ENCODE measurements around the gene PTPN22.

Gene PTPN22

DNA sequence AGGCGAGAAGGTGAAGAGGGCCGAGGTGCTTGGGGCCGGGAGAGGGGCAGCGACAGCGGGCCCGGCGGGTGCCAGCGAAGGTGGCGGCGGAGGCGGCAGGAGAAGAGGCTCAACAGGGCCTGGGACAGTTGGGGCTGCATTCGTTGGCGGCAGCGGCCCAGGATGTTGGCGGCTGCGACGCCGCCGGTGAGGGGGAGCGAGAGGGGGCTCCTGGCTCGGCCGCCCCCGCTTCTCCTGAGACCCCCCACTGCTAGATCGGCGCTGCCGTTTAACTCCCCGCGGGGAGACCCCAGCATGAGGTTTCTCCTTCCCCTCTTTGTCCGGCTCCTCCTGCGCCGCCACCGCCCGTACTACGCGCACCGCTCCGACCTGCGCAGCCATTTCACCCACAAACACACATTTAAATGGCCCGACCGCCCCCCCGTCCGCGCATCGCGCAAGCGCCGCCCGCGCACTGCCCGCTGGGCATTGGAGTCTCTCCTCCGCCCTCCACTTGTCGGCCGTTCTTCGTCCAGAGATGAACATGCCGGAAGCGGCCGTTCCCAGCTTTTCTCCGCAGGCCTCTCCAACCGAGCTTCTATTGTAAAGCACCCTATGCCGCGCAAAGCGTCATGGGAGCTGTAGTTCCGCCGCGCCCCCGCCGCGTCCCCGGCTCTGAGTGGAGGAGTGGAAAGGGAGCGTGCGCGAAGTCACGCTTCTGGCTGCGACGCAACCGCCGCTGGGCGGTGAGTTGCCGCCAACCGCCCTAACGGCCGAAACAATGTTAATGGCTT lies 59.4 kb downstream of the PTPN22 start, which contains the start of gene RSBN1:
TSS of gene RSBN1 (minus strand) at position 589 of the 773 bp plus-strand sequence. CDS start at position 525, 64 bp downstream.
- peak; percentile 98 to 99 for DNase-seq (ENCODE audit: low spot score in 2 of 2)
- no peaks in the 10 kb centered on the region for H3K9me3 ChIP-seq
- H3K4me3 ChIP-seq = peak within 1 kb of the TSS; percentile 83
- peaks cover 16% of the 10 kb centered on the region for H3K4me1 ChIP-seq
- in situ Hi-C loops (cut with MboI; ENCODE audit: low sequenced_read_pairs) = no loop called here
- H3K36me3 ChIP-seq (replicated peaks) = no peaks in the 10 kb centered on the region
- H3K27me3 ChIP-seq (ENCODE audit: low read depth) = no peaks in the 10 kb centered on the region

DNA sequence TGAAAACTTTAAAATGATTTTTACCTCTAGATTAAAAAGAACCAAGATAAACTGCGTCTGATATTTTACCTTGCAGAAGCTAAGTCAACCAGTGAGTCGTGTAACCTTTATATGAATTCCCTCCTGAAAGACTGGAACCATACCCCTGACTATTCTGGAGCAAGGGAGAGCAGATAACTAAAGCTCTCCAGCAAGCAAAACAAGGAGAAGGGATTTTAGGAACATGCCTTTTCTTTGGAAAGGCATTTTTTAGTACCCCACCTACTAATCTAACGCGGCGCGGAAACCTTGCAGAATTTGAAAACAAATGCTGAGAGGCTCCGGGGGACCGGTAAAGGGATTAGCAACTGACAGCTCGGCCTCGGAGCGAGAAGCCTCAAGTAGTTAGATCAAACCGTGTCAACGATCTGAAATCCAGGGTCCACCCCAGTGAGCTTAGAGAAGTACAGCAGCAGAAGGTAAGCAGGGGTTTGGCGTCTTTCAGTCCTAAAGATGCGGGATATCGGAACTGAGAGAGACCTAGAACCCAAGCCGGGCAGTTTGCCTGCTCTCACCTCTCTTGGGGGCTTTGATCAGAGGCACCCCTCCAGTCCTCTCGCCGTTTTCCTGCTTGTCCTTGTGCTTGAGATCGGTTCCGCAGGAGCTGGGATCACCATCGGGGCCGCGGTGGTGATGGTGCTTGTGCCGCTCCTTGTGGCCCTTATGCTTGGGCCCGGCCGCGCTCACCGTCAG lies 60.2 kb downstream of the PTPN22 start:
- Histone ChIP-seq H3K36me3 (replicated peaks) (no peaks in the 10 kb centered on the region), H3K9me3 (no peaks in the 10 kb centered on the region), H3K4me3 (peak overlapping the region; percentile 83), H3K27me3 (ENCODE audit: low read depth) (no peaks in the 10 kb centered on the region), H3K4me1 (peaks cover 16% of the 10 kb centered on the region)
- in situ Hi-C loops (cut with MboI; ENCODE audit: low sequenced_read_pairs) = no loop called here
- peak; percentile 35 to 56 for DNase-seq (ENCODE audit: low spot score in 2 of 2)

DNA sequence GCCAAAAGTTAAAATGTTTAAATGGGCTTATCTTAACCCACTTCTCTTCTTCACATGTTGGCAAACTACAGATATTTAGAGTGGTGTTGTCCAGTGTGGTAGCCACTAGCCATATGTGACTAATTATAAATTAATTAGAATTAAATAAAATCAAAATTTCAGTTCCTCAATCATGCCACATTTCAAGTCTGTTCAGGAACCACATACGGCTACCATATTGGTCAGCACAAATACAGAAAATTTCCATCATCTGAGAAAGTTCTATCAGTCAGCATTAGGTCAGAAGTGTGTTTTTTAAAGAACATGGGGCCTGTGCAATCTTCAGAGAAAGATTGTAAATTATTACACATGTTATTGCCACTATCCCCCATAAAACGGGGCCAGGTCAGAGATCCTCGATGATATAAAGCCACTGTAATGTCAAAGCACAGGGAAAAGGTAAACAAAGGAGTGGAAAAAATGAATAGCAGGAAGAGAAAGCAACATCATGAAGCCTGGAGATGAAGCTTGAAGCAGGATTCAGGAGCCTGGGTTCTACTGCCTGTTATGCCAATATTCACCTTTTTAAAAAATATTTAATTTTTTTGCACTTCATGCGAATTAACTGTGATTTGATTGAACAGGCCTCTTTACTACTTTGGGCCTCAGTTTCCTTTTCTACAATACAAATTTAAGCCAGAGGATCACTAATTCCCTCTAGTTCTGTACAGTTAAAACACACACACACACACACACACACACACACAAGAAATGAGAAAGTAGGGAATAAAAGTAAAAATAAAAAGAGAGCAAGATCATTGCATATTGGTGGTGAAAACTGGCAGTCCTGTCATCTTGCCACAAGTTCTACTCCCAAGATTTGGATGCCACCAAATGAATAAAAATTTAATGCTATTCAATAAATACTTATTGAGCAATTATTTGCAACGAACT lies 61.6 kb downstream of the PTPN22 start:
- no peaks in the 10 kb centered on the region for H3K36me3 ChIP-seq (replicated peaks)

DNA sequence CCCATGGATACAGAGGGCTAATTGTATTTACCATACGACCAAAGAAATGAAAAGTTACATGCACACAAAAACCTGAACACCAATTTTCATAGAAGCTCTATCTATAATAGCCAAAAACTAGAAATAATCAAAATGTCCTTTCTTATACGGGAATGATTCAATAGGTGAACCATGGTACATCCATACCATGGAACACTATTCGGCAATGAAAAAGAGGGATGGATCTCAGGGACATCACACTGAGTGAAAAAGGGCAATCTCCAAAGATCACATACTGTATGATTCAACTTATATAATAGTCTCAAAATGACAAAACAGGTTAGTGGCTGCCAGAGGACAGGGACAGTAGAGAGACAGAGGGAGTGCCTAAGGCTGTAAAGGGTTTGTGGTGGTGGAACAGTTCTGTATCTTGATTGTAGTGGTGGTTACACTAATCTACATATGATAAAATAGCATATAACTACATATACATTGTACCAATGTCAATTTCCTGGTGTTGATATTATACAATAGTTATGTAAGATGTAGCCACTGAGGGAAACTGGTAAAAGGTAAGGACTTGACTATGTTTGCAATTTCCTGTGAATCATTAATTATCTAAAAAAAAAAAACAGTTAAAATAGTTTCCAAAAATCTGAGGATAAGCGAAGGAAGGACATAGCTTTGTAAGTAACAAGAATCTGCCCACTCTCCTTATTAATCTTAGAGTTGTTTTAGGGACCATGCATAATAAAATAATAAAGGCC lies 62.9 kb downstream of the PTPN22 start:
- no peak overlapping the region for H3K4me3 ChIP-seq
- no peaks in the 10 kb centered on the region for H3K9me3 ChIP-seq
- H3K4me1 ChIP-seq = peaks cover 16% of the 10 kb centered on the region
- DNase-seq (ENCODE audit: low spot score in 2 of 2) = no peak
- no peaks in the 10 kb centered on the region for H3K27me3 ChIP-seq (ENCODE audit: low read depth)
- no peaks in the 10 kb centered on the region for H3K36me3 ChIP-seq (replicated peaks)
- in situ Hi-C loops (cut with MboI; ENCODE audit: low sequenced_read_pairs) = no loop called here

More for the DNA sequence above, 61.6 kb downstream of the PTPN22 start:
- Histone ChIP-seq H3K4me3 (peak overlapping the region; percentile 83), H3K4me1 (peaks cover 16% of the 10 kb centered on the region), H3K9me3 (no peaks in the 10 kb centered on the region), H3K27me3 (ENCODE audit: low read depth) (no peaks in the 10 kb centered on the region)
- peak in 1 of 2 experiments; percentile 36 for DNase-seq (ENCODE audit: low spot score in 2 of 2)
- in situ Hi-C loops (cut with MboI; ENCODE audit: low sequenced_read_pairs) = no loop called here

- H3K27me3 ChIP-seq (ENCODE audit: low read depth) = no peaks in the 10 kb centered on the region
- no peak overlapping the region for H3K4me3 ChIP-seq
- H3K36me3 ChIP-seq (replicated peaks) = no peaks in the 10 kb centered on the region
- in situ Hi-C loops (cut with MboI; ENCODE audit: low sequenced_read_pairs) = no loop called here
- DNase-seq (ENCODE audit: low spot score in 2 of 2) = no peak
- H3K4me1 ChIP-seq = peaks cover 14% of the 10 kb centered on the region
- H3K9me3 ChIP-seq = no peaks in the 10 kb centered on the region
Observed at GRCh38 chr1:113805639-113806038, 65.9 kb downstream of the PTPN22 start.

DNA sequence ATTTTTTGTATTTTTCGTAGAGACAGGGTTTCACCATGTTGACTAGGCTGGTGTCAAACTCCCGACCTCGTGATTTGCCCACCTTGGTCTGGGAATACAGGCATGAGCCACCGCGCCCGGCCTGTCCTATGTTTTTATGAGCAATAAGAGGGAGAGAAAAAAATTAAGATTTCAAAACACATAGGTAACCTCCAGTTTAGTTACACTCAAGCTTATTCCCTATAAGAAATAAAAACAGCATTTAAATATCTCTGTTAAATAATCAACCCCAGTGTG lies 66.3 kb downstream of the PTPN22 start:
- Histone ChIP-seq H3K4me3 (no peak overlapping the region), H3K9me3 (no peaks in the 10 kb centered on the region), H3K27me3 (ENCODE audit: low read depth) (no peaks in the 10 kb centered on the region), H3K4me1 (peaks cover 11% of the 10 kb centered on the region), H3K36me3 (replicated peaks) (no peaks in the 10 kb centered on the region)
- in situ Hi-C loops (cut with MboI; ENCODE audit: low sequenced_read_pairs) = no loop called here
- DNase-seq (ENCODE audit: low spot score in 2 of 2) = no peak

DNA sequence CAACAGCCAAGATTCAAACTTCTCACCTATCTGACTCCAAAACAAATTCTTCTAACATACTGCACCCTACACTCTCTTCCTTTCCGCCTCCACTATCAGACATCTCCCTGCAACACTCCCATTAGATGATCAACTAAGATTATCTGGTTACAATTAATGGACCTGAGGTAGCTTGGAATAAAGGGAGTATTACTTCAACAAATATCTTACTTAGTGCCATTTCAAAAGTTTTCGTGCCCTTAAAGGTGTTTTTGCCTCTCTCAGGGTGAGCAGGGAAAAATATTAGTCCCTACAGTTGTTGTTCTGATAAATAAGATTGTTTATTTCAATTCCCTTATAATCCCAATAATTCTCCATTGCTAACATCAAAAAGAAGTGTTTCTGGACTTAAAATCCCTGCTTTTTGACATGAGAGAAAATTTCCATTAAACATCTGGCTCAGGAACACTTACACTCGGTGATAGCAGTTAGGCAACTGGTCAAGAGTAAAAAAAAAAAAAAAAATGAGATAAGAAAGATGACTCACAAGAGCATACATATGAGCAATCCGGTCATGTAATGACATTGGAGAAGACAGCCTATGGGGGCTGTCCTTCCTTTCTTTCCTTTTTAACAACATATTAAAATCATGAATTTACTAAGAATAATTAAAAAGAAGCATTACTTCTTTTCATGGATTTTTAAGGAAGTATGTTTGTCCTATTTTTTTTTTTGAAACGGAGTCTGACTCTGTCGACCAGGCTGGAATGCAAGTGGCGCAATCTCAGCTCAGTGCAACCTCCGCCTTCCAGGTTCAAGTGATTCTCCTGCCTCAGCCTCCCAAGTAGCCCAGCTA lies 66.9 kb downstream of the PTPN22 start:
- Histone ChIP-seq H3K4me1 (peaks cover 7% of the 10 kb centered on the region), H3K27me3 (ENCODE audit: low read depth) (no peaks in the 10 kb centered on the region), H3K9me3 (no peaks in the 10 kb centered on the region), H3K36me3 (replicated peaks) (no peaks in the 10 kb centered on the region), H3K4me3 (no peak overlapping the region)
- in situ Hi-C loops (cut with MboI; ENCODE audit: low sequenced_read_pairs) = no loop called here
- no peak for DNase-seq (ENCODE audit: low spot score in 2 of 2)

DNA sequence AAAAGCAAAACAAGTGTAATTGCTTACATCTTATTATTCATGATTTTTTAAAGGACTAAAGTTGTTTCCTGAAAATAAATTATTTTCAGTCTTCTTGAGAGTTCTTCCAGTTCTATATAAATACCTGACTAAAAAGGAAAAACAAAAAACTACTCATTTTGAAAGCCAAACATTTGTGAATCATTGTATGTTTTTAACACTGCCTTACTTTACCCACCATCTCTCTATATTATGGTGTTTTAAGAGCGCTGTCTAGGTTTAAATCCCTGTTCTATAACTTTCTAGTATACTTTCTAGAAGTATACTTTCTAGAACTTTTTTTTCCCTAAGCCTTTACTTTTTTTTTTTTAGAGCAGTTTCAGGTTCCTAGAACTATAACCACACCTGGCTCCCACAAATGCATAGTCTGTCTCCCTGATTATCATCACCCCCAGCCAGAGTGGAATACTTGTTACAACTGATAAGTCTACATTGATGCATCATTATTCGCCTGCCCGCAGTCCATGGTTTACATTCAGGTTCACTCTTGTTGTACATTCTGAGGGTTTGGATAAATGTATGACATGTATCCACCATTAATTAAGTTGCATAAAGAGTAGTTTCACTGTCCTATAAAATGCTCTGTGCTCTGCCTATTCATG lies 69.0 kb downstream of the PTPN22 start:
- DNase-seq (ENCODE audit: low spot score in 2 of 2) = no peak
- H3K9me3 ChIP-seq = no peaks in the 10 kb centered on the region
- in situ Hi-C loops (cut with MboI; ENCODE audit: low sequenced_read_pairs) = no loop called here
- peaks cover under 1% of the 10 kb centered on the region; the same call in 1 of the 2 replicates for H3K36me3 ChIP-seq (replicated peaks)
- no peaks in the 10 kb centered on the region for H3K4me1 ChIP-seq
- no peaks in the 10 kb centered on the region for H3K27me3 ChIP-seq (ENCODE audit: low read depth)
- no peak overlapping the region for H3K4me3 ChIP-seq

- Histone ChIP-seq H3K27me3 (ENCODE audit: low read depth) (no peaks in the 10 kb centered on the region), H3K4me3 (no peak overlapping the region), H3K9me3 (no peaks in the 10 kb centered on the region), H3K36me3 (replicated peaks) (peaks cover 6% of the 10 kb centered on the region; the same call in 1 of the 2 replicates), H3K4me1 (no peaks in the 10 kb centered on the region)
- in situ Hi-C loops (cut with MboI; ENCODE audit: low sequenced_read_pairs) = no loop called here
- no peak for DNase-seq (ENCODE audit: low spot score in 2 of 2)
Observed at GRCh38 chr1:113800487-113800886, 71.0 kb downstream of the PTPN22 start.

DNA sequence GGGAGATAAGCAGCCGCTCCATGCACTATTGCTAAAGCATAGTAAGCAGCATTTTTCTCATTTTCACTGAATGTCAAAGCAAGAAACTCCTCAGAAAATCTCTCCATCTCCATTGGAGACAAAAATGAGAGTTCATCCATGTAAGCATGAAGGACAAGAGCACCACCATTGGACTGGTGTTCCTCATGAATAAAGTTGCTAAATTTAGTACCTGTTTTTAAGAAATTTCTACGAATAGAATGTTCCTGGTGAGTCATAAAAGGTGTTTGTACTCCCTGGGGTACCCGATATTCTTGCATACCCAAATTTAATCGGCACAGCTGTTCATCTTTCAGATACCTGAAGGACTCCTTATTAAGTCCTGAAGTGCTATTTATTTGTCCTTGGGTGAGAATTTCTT lies 74.0 kb downstream of the PTPN22 start:
- H3K9me3 ChIP-seq = no peaks in the 10 kb centered on the region
- H3K4me1 ChIP-seq = peaks cover 4% of the 10 kb centered on the region
- in situ Hi-C loops (cut with MboI; ENCODE audit: low sequenced_read_pairs) = no loop called here
- H3K4me3 ChIP-seq = no peak overlapping the region
- DNase-seq (ENCODE audit: low spot score in 2 of 2) = no peak
- peaks cover 6% of the 10 kb centered on the region; the same call in 1 of the 2 replicates for H3K36me3 ChIP-seq (replicated peaks)
- H3K27me3 ChIP-seq (ENCODE audit: low read depth) = no peaks in the 10 kb centered on the region

DNA sequence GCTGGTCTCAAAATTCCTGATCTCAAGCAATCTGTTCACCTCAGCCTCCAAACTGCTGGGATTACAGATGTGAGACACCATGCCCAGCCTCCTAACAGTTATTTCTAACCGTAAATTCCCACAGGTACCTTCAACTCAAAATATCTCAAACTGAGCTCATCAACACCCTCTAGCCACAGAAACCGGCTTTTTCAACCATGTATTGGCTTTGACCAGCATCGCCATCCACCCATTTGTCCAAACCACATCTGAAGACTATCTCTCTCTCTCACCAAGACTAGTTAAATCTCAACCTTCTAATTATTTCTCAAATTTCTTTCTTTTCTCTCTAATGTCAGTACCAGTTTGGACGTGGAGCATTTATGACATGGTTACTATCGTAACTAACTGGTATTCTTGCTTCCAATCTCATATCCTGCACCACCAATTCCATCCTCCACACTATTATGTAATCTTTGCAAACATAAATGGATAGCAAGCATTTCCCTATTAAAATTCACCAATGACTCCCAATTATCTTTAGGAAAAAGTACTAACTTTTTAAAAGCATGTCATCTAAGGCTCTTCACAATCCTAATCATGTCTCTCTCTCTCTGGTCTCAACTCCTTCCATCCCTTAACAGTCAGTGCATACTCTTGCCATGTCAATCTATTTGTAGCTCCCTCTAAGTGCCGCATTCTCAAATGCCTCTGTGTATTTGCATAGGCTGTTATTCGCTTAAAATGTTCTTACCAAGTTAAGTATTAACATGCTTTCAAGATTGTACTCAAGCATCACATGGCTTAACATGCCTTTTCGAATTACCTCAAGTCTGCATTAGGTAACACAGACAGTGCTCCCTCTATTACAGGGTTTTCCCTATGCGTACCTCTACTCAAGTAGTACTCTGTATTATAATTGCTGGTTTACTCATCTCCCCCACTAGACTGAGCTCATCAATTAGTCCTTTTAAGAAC lies 77.4 kb downstream of the PTPN22 start:
- Histone ChIP-seq H3K36me3 (replicated peaks) (peaks cover 6% of the 10 kb centered on the region; the same call in 1 of the 2 replicates), H3K4me1 (peaks cover 4% of the 10 kb centered on the region), H3K27me3 (ENCODE audit: low read depth) (no peaks in the 10 kb centered on the region), H3K4me3 (no peak overlapping the region), H3K9me3 (no peaks in the 10 kb centered on the region)
- in situ Hi-C loops (cut with MboI; ENCODE audit: low sequenced_read_pairs) = no loop called here
- no peak for DNase-seq (ENCODE audit: low spot score in 2 of 2)

All from HAP-1 (cell line).